Parathyroid adenoma (tissue), 2 donors: ENCODE data around the gene MAD2L1BP.

Source experiments
- H2AFZ ChIP-seq: fragments of 300-600 bp; sonication (generic); one replicate; pipeline ENCODE4 v1.7.0; 2017; ENCODE audit warnings: antibody characterized with exemption, mild to moderate bottlenecking
- H3K27ac ChIP-seq: fragments of 300-600 bp; sonication (generic); one replicate; pipeline ENCODE4 v1.7.0; 2017
- H3K27me3 ChIP-seq: fragments of 300-600 bp; sonication (generic); one replicate; pipeline ENCODE4 v1.7.0; 2017; ENCODE audit warnings: low read length; ENCODE audit not compliant: control insufficient read depth, insufficient read depth
- H3K36me3 ChIP-seq: fragments of 300-600 bp; sonication (generic); one replicate; pipeline ENCODE4 v1.7.0; 2017; ENCODE audit warnings: low read length; ENCODE audit not compliant: control insufficient read depth, insufficient read depth
- H3K4me1 ChIP-seq: fragments of 300-600 bp; sonication (generic); one replicate; pipeline ENCODE4 v1.7.0; 2017; ENCODE audit warnings: control low read depth
- H3K4me2 ChIP-seq: fragments of 300-600 bp; sonication (generic); one replicate; pipeline ENCODE4 v1.7.0; 2017; ENCODE audit warnings: low read length
- H3K4me3 ChIP-seq: fragments of 300-600 bp; sonication (generic); one replicate; pipeline ENCODE4 v1.7.0; 2017; ENCODE audit warnings: low read depth, low read length
- H3K79me2 ChIP-seq: fragments of 300-600 bp; sonication (generic); one replicate; pipeline ENCODE4 v1.7.0; 2017; ENCODE audit warnings: control low read depth
- H3K9ac ChIP-seq: fragments of 300-600 bp; sonication (generic); one replicate; pipeline ENCODE4 v1.7.0; 2017; ENCODE audit warnings: mild to moderate bottlenecking
- H3K9me3 ChIP-seq: fragments of 300-600 bp; sonication (generic); one replicate; pipeline ENCODE4 v1.7.0; 2017; ENCODE audit warnings: low read length; ENCODE audit not compliant: control insufficient read depth
- CTCF ChIP-seq: fragments of 300-600 bp; sonication (generic); IDR thresholded peaks from one replicate; pipeline ENCODE4 v1.7.0; 2017; ENCODE audit warnings: antibody characterized with exemption, mild to moderate bottlenecking
- donor health status: primary hyperparathyroidism.

The MAD2L1BP gene

GRCh38 chr6:43621078-43621835 lies 14.4 kb upstream of the MAD2L1BP start:
- Histone ChIP-seq H3K9me3 (no peaks in the 10 kb centered on the region), H3K4me3 (no peak overlapping the region), H3K27me3 (no peaks in the 10 kb centered on the region), H2AFZ (no peak overlapping the region), H3K79me2 (no peaks in the 10 kb centered on the region), H3K4me2 (no peak overlapping the region), H3K4me1 (no peaks in the 10 kb centered on the region), H3K36me3 (no peaks in the 10 kb centered on the region), H3K9ac (no peak overlapping the region), H3K27ac (no peak overlapping the region)
- no peak for TF ChIP-seq CTCF

GRCh38 chr6:43621836-43622180 lies 13.8 kb upstream of the MAD2L1BP start:
- peaks cover under 1% of the 10 kb centered on the region for H3K4me1 ChIP-seq
- no peaks in the 10 kb centered on the region for H3K79me2 ChIP-seq
- no peak overlapping the region for H2AFZ ChIP-seq
- no peaks in the 10 kb centered on the region for H3K36me3 ChIP-seq
- H3K9ac ChIP-seq, result no peak overlapping the region
- no peak overlapping the region for H3K4me3 ChIP-seq
- TF ChIP-seq CTCF, result no peak
- H3K27me3 ChIP-seq, result no peaks in the 10 kb centered on the region
- no peaks in the 10 kb centered on the region for H3K9me3 ChIP-seq
- no peak overlapping the region for H3K27ac ChIP-seq
- no peak overlapping the region for H3K4me2 ChIP-seq

GRCh38 chr6:43622541-43622940 lies 13.1 kb upstream of the MAD2L1BP start:
- no peaks in the 10 kb centered on the region for H3K79me2 ChIP-seq
- H3K9ac ChIP-seq, result no peak overlapping the region
- H3K4me2 ChIP-seq, result no peak overlapping the region
- peaks cover 6% of the 10 kb centered on the region for H3K4me1 ChIP-seq
- H3K36me3 ChIP-seq, result no peaks in the 10 kb centered on the region
- no peak overlapping the region for H2AFZ ChIP-seq
- H3K27ac ChIP-seq, result no peak overlapping the region
- H3K9me3 ChIP-seq, result no peaks in the 10 kb centered on the region
- H3K27me3 ChIP-seq, result no peaks in the 10 kb centered on the region
- no peak for TF ChIP-seq CTCF
- no peak overlapping the region for H3K4me3 ChIP-seq

- no peak overlapping the region for H3K27ac ChIP-seq
- H3K4me1 ChIP-seq, result peaks cover 10% of the 10 kb centered on the region
- no peaks in the 10 kb centered on the region for H3K36me3 ChIP-seq
- no peak overlapping the region for H2AFZ ChIP-seq
- no peaks in the 10 kb centered on the region for H3K79me2 ChIP-seq
- no peak overlapping the region for H3K4me2 ChIP-seq
- no peaks in the 10 kb centered on the region for H3K9me3 ChIP-seq
- H3K27me3 ChIP-seq, result no peaks in the 10 kb centered on the region
- no peak overlapping the region for H3K4me3 ChIP-seq
- H3K9ac ChIP-seq, result no peak overlapping the region
- no peak for TF ChIP-seq CTCF
Observed at GRCh38 chr6:43623880-43624785, 11.5 kb upstream of the MAD2L1BP start.
